Keratinocyte (primary cell): ENCODE results near the gene ARHGAP15. TPM values are rescaled to one million over a fixed set of nuclear protein-coding genes. Genes with fewer than 3 reads are reported as not detected.

ENCODE experiments used
- DNase-seq: peaks from one replicate; pipeline ENCODE4 v3.0.0-alpha.2; 2011; ENCODE audit warnings: low read depth, missing footprints, low spot score
- FAIRE-seq: peaks from 2 replicates; lab custom pipeline; 2011; peaks lifted over from hg19 to GRCh38; lab: Jason Lieb, UNC
- H2AFZ ChIP-seq: 2 replicates; pipeline ENCODE4 v1.6.0; 2012; ENCODE audit warnings: low read length, control low read depth, inconsistent platforms; ENCODE audit not compliant: control insufficient read depth
- H3K27ac ChIP-seq: 2 replicates; pipeline ENCODE4 v1.5.1; 2011; ENCODE audit warnings: low read length; ENCODE audit not compliant: control insufficient read depth, insufficient read depth
- H3K27me3 ChIP-seq: 3 replicates; pipeline ENCODE4 v1.6.0; 2011; ENCODE audit warnings: low read length; ENCODE audit not compliant: control insufficient read depth, insufficient read depth; ENCODE audit errors: extremely low read depth
- H3K36me3 ChIP-seq, 2 experiments: 2 replicates in 1 of 2; 3 replicates in 1 of 2; pipeline ENCODE4 v1.5.1; 2011; ENCODE audit warnings: low read length in 2 of 2, mild to moderate bottlenecking in 1 of 2; ENCODE audit not compliant: control insufficient read depth in 2 of 2, insufficient read depth in 2 of 2; ENCODE audit errors: extremely low read depth in 1 of 2
- H3K4me1 ChIP-seq: 3 replicates; pipeline ENCODE4 v1.5.1; 2011; ENCODE audit warnings: low read length; ENCODE audit not compliant: control insufficient read depth, insufficient read depth; ENCODE audit errors: extremely low read depth
- H3K4me2 ChIP-seq: 3 replicates; pipeline ENCODE4 v1.6.0; 2011; ENCODE audit warnings: low read depth, low read length; ENCODE audit not compliant: control insufficient read depth, insufficient read depth; ENCODE audit errors: extremely low read depth
- H3K4me3 ChIP-seq, 3 experiments: fragments of 200-600 bp in 1 of 3; sonication (generic) in 1 of 3; 2 replicates in 2 of 3; 3 replicates in 1 of 3; pipeline ENCODE4 v1.5.1; 2011 to 2016; ENCODE audit warnings: low read length in 3 of 3, mild to moderate bottlenecking in 3 of 3, control low read depth in 2 of 3, inconsistent platforms in 1 of 3, low read depth in 1 of 3, mixed read lengths in 1 of 3, mixed run types in 1 of 3, moderate library complexity in 1 of 3; ENCODE audit not compliant: control insufficient read depth in 2 of 3, insufficient read depth in 2 of 3; ENCODE audit errors: extremely low read depth in 1 of 3
- H3K79me2 ChIP-seq: 2 replicates; pipeline ENCODE4 v1.6.0; 2012; ENCODE audit warnings: low read length; ENCODE audit not compliant: control insufficient read depth, insufficient read depth
- H3K9ac ChIP-seq: 3 replicates; pipeline ENCODE4 v1.6.0; 2011; ENCODE audit warnings: low read length; ENCODE audit not compliant: control insufficient read depth, insufficient read depth; ENCODE audit errors: extremely low read depth
- H3K9me1 ChIP-seq: 3 replicates; pipeline ENCODE4 v1.6.0; 2011; ENCODE audit warnings: low read length; ENCODE audit not compliant: control insufficient read depth, insufficient read depth; ENCODE audit errors: extremely low read depth
- H3K9me3 ChIP-seq: 2 replicates; pipeline ENCODE4 v1.5.1; 2012; ENCODE audit warnings: low read depth, low read length; ENCODE audit not compliant: control insufficient read depth
- H4K20me1 ChIP-seq: 3 replicates; pipeline ENCODE4 v1.6.0; 2011; ENCODE audit warnings: low read length; ENCODE audit not compliant: control insufficient read depth, insufficient read depth; ENCODE audit errors: extremely low read depth
- CTCF ChIP-seq, 3 experiments: IDR thresholded peaks in 1 of 3; conservative IDR thresholded peaks in 1 of 3; optimal IDR thresholded peaks in 1 of 3; 2 replicates in 2 of 3; 3 replicates in 1 of 3; pipeline versions ENCODE3 to v1.5.1; 2011; ENCODE audit warnings: low read length in 3 of 3, mild to moderate bottlenecking in 3 of 3, moderate library complexity in 2 of 3, control low read depth in 1 of 3, inconsistent platforms in 1 of 3; ENCODE audit not compliant: insufficient read depth in 2 of 3; ENCODE audit errors: extremely low read depth in 1 of 3
- EZH2 ChIP-seq: IDR thresholded peaks from one replicate; pipeline ENCODE4 v1.6.1; 2012; ENCODE audit warnings: inconsistent platforms, mild to moderate bottlenecking, low read length, moderate library complexity
- dilution Hi-C: fragments of 300-500 bp; cut with MboI; formaldehyde crosslinking; loops from one replicate; pipeline ENCODE4 v1.7.0; 2020; ENCODE audit warnings: low sequenced_read_pairs; ENCODE audit not compliant: extremely low pct_ligation_motif_present
- polyA plus RNA-seq, 5 experiments: library from polyadenylated mRNA; depleted of rRNA in 3 of 5; stranded (reverse) in 3 of 5; stranded (forward) in 1 of 5; unstranded in 1 of 5; fragments of >200 nt; gene quantifications; 1 replicate in 1 of 5; 2 replicates in 3 of 5; 3 replicates in 1 of 5; pipeline versions ENCODE4 v1.2.1 to v1.2.3, GENCODE V29; 2011 to 2012; ENCODE audit warnings: missing spikeins in 2 of 5, low read depth in 1 of 5, low replicate concordance in 1 of 5

ARHGAP15 gene
- polyA plus RNA-seq, 1 donor (not counting 4 experiments of a cell fraction or from before 2014, with no cell fraction given) = not detected

GRCh38 chr2:143497726-143498125 lies 368.5 kb downstream of the ARHGAP15 start:
- H3K4me3 ChIP-seq = no peak overlapping the region
- H3K79me2 ChIP-seq = no peaks in the 10 kb centered on the region
- H3K9me1 ChIP-seq = no peaks in the 10 kb centered on the region
- TF ChIP-seq CTCF (optimal IDR thresholded peaks at IDR 0.05 in 1 of 3, IDR thresholded peaks at IDR 0.05 in 1 of 3, conservative IDR thresholded peaks at IDR 0.05 in 1 of 3; ENCODE audit: extremely low read depth in 1 of 3, insufficient read depth in 2 of 3, low read length in 3 of 3) (no peak), EZH2 (no peak)
- no peaks in the 10 kb centered on the region for H3K9me3 ChIP-seq
- H3K4me2 ChIP-seq = no peak overlapping the region
- H2AFZ ChIP-seq = no peak overlapping the region
- H3K27me3 ChIP-seq = no peaks in the 10 kb centered on the region
- H3K4me1 ChIP-seq = no peaks in the 10 kb centered on the region
- H4K20me1 ChIP-seq = no peaks in the 10 kb centered on the region
- dilution Hi-C loops = no loop called here
- H3K9ac ChIP-seq = no peak overlapping the region
- no peak overlapping the region for H3K27ac ChIP-seq
- DNase-seq (no peak), FAIRE-seq (no peak)
- no peaks in the 10 kb centered on the region for H3K36me3 ChIP-seq

- dilution Hi-C loops = no loop called here
- Histone ChIP-seq H2AFZ (no peak overlapping the region), H3K36me3 (no peaks in the 10 kb centered on the region), H3K9me1 (no peaks in the 10 kb centered on the region), H3K4me1 (no peaks in the 10 kb centered on the region), H3K79me2 (no peaks in the 10 kb centered on the region), H3K9ac (no peak overlapping the region), H3K4me2 (no peak overlapping the region), H3K27me3 (no peaks in the 10 kb centered on the region), H3K9me3 (no peaks in the 10 kb centered on the region), H3K4me3 (no peak overlapping the region), H4K20me1 (no peaks in the 10 kb centered on the region), H3K27ac (no peak overlapping the region)
- FAIRE-seq = no peak
- no peak for TF ChIP-seq EZH2
- TF ChIP-seq CTCF (optimal IDR thresholded peaks at IDR 0.05 in 1 of 3, IDR thresholded peaks at IDR 0.05 in 1 of 3, conservative IDR thresholded peaks at IDR 0.05 in 1 of 3; ENCODE audit: extremely low read depth in 1 of 3, insufficient read depth in 2 of 3, low read length in 3 of 3) = no peak
- no peak for DNase-seq
Measured at GRCh38 chr2:143498496-143498895, 369.3 kb downstream of the ARHGAP15 start.
